GM19025 (cell line): Measurements from ENCODE around the gene KRT80.

Source experiments
- ATAC-seq: cut with Tn5 transposase; IDR thresholded peaks from one replicate; pipeline ENCODE4 v1.9.1; 2021; ENCODE audit warnings: mild to moderate bottlenecking, low read depth, moderate library complexity; ENCODE audit not compliant: unreplicated experiment

KRT80 gene

GRCh38 chr12:52199294-52199919 is 7.6 kb upstream of the KRT80 start:
- ATAC-seq: no peak

- ATAC-seq: no peak
Measured at GRCh38 chr12:52198454-52199215, 6.8 kb upstream of the KRT80 start.

- no peak for ATAC-seq
Measured at GRCh38 chr12:52197371-52198231, 5.8 kb upstream of the KRT80 start.

- no peak for ATAC-seq
Measured at GRCh38 chr12:52195065-52195730, 3.4 kb upstream of the KRT80 start.

GRCh38 chr12:52193991-52194390 is 2.2 kb upstream of the KRT80 start:
- no peak for ATAC-seq

GRCh38 chr12:52193532-52193931 is 1.7 kb upstream of the KRT80 start:
- no peak for ATAC-seq

- ATAC-seq: no peak
Measured at GRCh38 chr12:52190860-52191729, 719 bp downstream of the KRT80 start.

GRCh38 chr12:52189376-52190174 is 2.2 kb downstream of the KRT80 start:
- no peak for ATAC-seq

GRCh38 chr12:52188658-52189057 is 3.2 kb downstream of the KRT80 start:
- no peak for ATAC-seq

GRCh38 chr12:52187640-52188039 is 4.2 kb downstream of the KRT80 start:
- no peak for ATAC-seq

GRCh38 chr12:52187206-52187605 is 4.6 kb downstream of the KRT80 start:
- no peak for ATAC-seq

GRCh38 chr12:52186118-52186840 is 5.5 kb downstream of the KRT80 start:
- ATAC-seq: no peak

GRCh38 chr12:52185400-52185967 is 6.3 kb downstream of the KRT80 start:
- ATAC-seq: no peak

- no peak for ATAC-seq
Measured at GRCh38 chr12:52184813-52185212, 7.0 kb downstream of the KRT80 start.

GRCh38 chr12:52183971-52184370 is 7.8 kb downstream of the KRT80 start:
- ATAC-seq: no peak

- ATAC-seq: no peak
Measured at GRCh38 chr12:52183544-52183910, 8.3 kb downstream of the KRT80 start.

- ATAC-seq: no peak
Measured at GRCh38 chr12:52182898-52183543, 8.8 kb downstream of the KRT80 start.

GRCh38 chr12:52182384-52182783 is 9.4 kb downstream of the KRT80 start:
- ATAC-seq: no peak
